GM21737 (cell line): Measurements from ENCODE around the gene BMP2K.
A peak's percentile ranks its signal among the peaks of the same experiment; 100 is the strongest.

Experiments used
- ATAC-seq: cut with Tn5 transposase; IDR thresholded peaks from one replicate; pipeline ENCODE4 v1.9.1; 2021; ENCODE audit warnings: mild to moderate bottlenecking, moderate library complexity; ENCODE audit not compliant: unreplicated experiment

Gene BMP2K

GRCh38 chr4:78763763-78764387, 12.3 kb upstream of the BMP2K start:
- no peak for ATAC-seq

GRCh38 chr4:78764498-78764961, 11.6 kb upstream of the BMP2K start:
- ATAC-seq, result no peak

- no peak for ATAC-seq
Observed at GRCh38 chr4:78765432-78766006, 10.6 kb upstream of the BMP2K start.

- no peak for ATAC-seq
Observed at GRCh38 chr4:78766026-78766425, 10.1 kb upstream of the BMP2K start.

- peak; percentile 80 for ATAC-seq
Observed at GRCh38 chr4:78766650-78767049, 9.5 kb upstream of the BMP2K start.

DNA sequence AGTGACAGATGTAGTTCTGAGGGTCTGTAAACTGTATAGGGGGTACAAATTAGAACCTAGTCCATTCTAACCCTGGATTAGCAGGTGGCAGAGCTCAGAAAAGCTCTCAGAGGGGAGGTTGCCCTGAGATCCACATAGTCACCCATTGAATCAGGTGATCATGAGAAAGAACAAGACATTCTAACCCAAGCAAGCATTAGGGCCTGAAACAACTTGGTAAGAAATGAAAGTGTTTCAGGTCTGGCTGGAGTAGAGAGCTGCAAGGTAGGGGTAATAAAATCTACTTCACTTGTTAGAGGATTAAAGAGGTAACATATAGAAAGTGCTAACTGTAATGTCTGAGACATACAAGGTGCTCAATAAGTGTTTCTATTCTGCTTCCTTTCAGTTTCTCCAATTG, 8.8 kb upstream of the BMP2K start:
- ATAC-seq, result peak; percentile 59

DNA sequence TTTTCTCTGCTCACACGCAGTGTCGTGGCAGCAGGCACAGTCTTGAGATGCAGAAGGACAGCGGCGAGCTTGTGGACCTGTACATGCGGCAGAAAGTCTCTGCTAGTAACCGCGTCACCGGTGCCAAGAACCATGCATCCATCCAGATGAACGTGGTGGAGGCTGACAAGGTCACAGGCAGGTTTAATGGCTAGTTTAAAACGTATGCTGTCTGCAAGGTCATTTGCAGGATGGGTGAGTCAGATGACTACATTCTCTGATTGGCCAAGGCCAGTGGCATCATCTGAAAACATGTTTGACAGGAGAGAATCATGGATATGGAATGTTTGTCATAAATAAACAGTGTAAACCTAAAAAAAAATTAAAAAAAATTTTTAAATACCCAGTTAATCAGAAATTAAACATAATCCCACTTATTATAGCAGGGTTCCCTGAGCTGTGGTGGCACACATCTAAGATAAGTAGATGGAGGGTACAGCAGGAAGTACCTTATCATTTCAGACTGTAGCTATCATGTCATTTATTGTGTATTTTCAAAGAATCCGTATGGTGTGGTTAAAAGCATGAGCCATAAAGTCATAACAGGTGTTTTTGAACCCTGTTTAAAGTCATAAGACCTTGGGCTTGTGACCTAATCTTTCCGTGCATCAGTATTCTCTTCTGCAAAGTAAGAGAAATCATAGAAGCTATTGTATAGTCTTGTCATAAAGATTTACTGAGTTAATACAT, 7.5 kb upstream of the BMP2K start:
- no peak for ATAC-seq

DNA sequence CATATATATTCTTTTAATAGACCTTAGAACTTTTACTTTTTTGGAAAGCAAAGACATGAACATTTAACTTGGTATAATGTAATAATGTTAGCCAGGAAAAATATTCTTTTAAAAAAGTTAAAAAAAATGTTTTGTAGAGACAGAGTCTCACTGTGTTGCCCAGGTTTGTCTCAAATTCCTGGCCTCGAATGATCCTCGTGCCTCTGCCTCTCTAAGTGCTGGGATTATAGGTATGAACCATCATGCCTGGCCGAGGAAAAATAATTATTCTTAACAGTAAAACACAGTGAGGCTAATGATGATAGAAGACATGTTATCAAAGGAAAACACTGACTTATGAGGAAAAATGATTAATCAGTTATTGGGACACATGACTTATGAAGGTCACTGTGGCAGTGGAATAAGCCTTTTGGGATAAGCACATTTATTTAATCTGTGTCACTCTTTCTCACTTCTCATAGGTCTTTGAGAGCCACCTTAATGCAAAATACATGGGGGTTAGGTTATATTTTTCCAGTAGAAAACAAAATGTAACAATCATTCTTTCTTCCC, 6.0 kb upstream of the BMP2K start:
- ATAC-seq, result no peak

- ATAC-seq, result no peak
Observed at GRCh38 chr4:78772526-78773091, 3.5 kb upstream of the BMP2K start.

GRCh38 chr4:78774417-78774816, 1.7 kb upstream of the BMP2K start:
- ATAC-seq, result no peak

- peak; percentile 52 for ATAC-seq
Observed at GRCh38 chr4:78775303-78776078, 659 bp upstream of the BMP2K start.

DNA sequence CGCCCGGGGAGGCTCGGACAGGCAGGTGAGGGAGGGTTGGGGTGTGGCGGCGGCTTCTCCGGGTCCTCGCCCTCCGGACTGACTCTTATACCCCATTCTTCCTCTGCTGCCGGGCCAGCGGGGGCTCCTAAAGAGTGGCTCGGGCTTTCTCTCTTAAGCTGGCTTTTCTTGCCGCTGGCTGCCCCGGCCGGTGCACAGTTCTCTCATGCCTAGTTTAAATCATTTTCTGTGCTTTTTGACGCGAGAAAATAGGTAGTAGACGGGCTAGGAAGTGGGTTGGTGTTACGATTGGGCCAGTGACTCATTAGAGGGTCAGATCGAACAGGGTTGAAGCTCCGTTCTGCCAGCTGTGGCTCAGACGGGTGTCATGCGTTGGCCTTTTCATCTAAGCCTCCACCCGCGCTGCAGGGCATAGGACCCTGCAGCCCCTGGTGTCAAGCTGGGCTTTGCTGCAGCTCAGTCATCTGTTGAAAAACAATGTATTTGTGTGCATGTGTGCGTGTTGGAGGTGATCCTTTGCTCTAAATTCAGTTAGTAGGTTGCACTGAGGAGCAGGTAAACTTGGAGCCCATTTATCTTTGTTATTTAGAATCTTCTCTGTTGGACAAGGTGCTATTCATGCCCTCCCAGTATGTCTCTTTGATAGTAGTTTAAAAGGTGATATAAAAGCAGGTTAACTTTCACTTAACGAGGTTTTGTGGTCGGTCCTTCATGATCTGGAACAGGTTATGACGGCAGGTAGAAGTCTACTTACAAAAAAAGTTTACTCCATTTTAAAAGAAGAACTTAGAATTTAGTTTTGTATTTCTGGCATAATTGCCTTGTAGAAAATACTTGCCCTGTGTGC, 802 bp downstream of the BMP2K start:
- peak; percentile 34 for ATAC-seq

GRCh38 chr4:78777576-78777940, 1.4 kb downstream of the BMP2K start:
- ATAC-seq, result no peak

GRCh38 chr4:78778530-78778929, 2.4 kb downstream of the BMP2K start:
- ATAC-seq, result no peak

- no peak for ATAC-seq
Observed at GRCh38 chr4:78779280-78779679, 3.1 kb downstream of the BMP2K start.

- ATAC-seq, result no peak
Observed at GRCh38 chr4:78780093-78780492, 3.9 kb downstream of the BMP2K start.

- no peak for ATAC-seq
Observed at GRCh38 chr4:78781139-78781538, 5.0 kb downstream of the BMP2K start.

- ATAC-seq, result no peak
Observed at GRCh38 chr4:78781924-78782323, 5.8 kb downstream of the BMP2K start.

DNA sequence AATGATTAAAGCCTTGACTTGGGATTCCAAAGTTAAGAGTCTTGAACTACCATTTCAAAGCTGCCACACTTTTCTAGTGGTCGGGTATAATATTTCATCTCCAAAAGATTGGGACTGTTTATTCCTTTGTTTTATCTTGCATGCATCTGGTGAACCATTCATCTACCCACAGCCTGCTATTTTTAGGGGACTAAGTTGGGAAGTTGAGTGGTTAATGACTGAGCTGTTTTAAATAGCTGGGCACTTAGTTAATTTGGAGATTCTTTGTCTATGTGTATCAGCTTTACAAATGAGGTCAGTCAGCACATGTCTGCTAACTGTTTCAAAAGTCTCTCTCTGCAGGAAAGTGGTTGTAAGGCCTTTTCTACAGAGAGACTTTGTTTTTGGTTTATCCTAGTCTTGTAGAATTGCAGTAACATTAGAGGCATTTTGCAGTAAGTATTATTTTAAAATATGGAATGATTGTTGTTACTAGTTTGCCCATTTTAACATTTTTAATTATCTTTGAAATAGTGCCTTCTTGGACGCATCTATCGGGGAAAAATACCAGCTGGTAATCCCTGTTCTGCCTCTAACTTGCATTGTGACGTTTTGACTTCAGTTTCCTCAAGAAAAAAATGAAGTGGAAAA, 8.2 kb downstream of the BMP2K start:
- ATAC-seq, result no peak
